GM23338 (cell line): ENCODE measurements around the gene DTYMK.

Source experiments
- CREB1 ChIP-seq: fragments of 250-450 bp; sonication (Bioruptor Pico); IDR thresholded peaks from 2 replicates; pipeline ENCODE4 v1.5.0; 2020; ENCODE audit warnings: low read depth, mild to moderate bottlenecking, moderate library complexity
- EZH2 ChIP-seq: fragments of 200-600 bp; sonication (generic); IDR thresholded peaks from one replicate; pipeline ENCODE4 v1.8.0; 2017; ENCODE audit warnings: antibody characterized with exemption, mild to moderate bottlenecking, low read depth; ENCODE audit not compliant: unreplicated experiment
- EZH2phosphoT487 ChIP-seq: fragments of 200-600 bp; sonication (generic); IDR thresholded peaks from one replicate; pipeline ENCODE4 v1.8.1; 2018; ENCODE audit warnings: antibody characterized with exemption; ENCODE audit not compliant: unreplicated experiment
- JUNB ChIP-seq: IDR thresholded peaks from one replicate; pipeline ENCODE4 v1.6.1; 2016; ENCODE audit warnings: antibody characterized with exemption; ENCODE audit not compliant: unreplicated experiment
- NANOG ChIP-seq: IDR thresholded peaks from 2 replicates; pipeline ENCODE4 v1.6.1; 2016; ENCODE audit warnings: antibody characterized with exemption, borderline replicate concordance
- POLR2AphosphoS5 ChIP-seq: IDR thresholded peaks from 2 replicates; pipeline ENCODE4 v1.6.1; 2016; ENCODE audit warnings: antibody characterized with exemption, low read depth
- ZNF114 ChIP-seq: fragments of 250-450 bp; sonication (Bioruptor Pico); IDR thresholded peaks from 2 replicates; pipeline ENCODE4 v1.5.0; 2020; ENCODE audit warnings: mild to moderate bottlenecking, moderate library complexity
- TF ChIP-seq, protein P1 (sequence below), 2 experiments: fragments of 200-600 bp in 1 of 2; sonication (generic) in 1 of 2; conservative IDR thresholded peaks; 2 replicates each; pipeline versions ENCODE4 v1.5.1 to v1.6.1; 2016 to 2017; ENCODE audit warnings: antibody characterized with exemption in 2 of 2, low read depth in 2 of 2, mild to moderate bottlenecking in 2 of 2, moderate library complexity in 1 of 2
- TF ChIP-seq, protein P2 (sequence below): IDR thresholded peaks from one replicate; pipeline ENCODE4 v1.6.1; 2018; ENCODE audit warnings: antibody characterized with exemption; ENCODE audit not compliant: unreplicated experiment

GRCh38 chr2:241728000-241728399 lies 41.4 kb upstream of the DTYMK start:
- TF ChIP-seq, protein P1, sequence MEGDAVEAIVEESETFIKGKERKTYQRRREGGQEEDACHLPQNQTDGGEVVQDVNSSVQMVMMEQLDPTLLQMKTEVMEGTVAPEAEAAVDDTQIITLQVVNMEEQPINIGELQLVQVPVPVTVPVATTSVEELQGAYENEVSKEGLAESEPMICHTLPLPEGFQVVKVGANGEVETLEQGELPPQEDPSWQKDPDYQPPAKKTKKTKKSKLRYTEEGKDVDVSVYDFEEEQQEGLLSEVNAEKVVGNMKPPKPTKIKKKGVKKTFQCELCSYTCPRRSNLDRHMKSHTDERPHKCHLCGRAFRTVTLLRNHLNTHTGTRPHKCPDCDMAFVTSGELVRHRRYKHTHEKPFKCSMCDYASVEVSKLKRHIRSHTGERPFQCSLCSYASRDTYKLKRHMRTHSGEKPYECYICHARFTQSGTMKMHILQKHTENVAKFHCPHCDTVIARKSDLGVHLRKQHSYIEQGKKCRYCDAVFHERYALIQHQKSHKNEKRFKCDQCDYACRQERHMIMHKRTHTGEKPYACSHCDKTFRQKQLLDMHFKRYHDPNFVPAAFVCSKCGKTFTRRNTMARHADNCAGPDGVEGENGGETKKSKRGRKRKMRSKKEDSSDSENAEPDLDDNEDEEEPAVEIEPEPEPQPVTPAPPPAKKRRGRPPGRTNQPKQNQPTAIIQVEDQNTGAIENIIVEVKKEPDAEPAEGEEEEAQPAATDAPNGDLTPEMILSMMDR (conservative IDR thresholded peaks at IDR 0.05; ENCODE audit: low read depth in 2 of 2): no peak
- TF ChIP-seq EZH2: no peak
- TF ChIP-seq, protein P2, sequence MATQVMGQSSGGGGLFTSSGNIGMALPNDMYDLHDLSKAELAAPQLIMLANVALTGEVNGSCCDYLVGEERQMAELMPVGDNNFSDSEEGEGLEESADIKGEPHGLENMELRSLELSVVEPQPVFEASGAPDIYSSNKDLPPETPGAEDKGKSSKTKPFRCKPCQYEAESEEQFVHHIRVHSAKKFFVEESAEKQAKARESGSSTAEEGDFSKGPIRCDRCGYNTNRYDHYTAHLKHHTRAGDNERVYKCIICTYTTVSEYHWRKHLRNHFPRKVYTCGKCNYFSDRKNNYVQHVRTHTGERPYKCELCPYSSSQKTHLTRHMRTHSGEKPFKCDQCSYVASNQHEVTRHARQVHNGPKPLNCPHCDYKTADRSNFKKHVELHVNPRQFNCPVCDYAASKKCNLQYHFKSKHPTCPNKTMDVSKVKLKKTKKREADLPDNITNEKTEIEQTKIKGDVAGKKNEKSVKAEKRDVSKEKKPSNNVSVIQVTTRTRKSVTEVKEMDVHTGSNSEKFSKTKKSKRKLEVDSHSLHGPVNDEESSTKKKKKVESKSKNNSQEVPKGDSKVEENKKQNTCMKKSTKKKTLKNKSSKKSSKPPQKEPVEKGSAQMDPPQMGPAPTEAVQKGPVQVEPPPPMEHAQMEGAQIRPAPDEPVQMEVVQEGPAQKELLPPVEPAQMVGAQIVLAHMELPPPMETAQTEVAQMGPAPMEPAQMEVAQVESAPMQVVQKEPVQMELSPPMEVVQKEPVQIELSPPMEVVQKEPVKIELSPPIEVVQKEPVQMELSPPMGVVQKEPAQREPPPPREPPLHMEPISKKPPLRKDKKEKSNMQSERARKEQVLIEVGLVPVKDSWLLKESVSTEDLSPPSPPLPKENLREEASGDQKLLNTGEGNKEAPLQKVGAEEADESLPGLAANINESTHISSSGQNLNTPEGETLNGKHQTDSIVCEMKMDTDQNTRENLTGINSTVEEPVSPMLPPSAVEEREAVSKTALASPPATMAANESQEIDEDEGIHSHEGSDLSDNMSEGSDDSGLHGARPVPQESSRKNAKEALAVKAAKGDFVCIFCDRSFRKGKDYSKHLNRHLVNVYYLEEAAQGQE: no peak
- no peak for TF ChIP-seq POLR2AphosphoS5
- no peak for TF ChIP-seq CREB1
- TF ChIP-seq EZH2phosphoT487: no peak
- no peak for TF ChIP-seq JUNB
- TF ChIP-seq ZNF114: no peak
- TF ChIP-seq NANOG: no peak
